NCI-H2196 treated with DMSO at 0.1 percent for 48 hours (cell line): Measurements from ENCODE around the gene CNIH3.

Experiments used
- DNase-seq: peaks from one replicate; lab custom pipeline; 2025; ENCODE audit not compliant: unreplicated experiment; lab: John Stamatoyannopoulos, UW

Gene CNIH3

DNA sequence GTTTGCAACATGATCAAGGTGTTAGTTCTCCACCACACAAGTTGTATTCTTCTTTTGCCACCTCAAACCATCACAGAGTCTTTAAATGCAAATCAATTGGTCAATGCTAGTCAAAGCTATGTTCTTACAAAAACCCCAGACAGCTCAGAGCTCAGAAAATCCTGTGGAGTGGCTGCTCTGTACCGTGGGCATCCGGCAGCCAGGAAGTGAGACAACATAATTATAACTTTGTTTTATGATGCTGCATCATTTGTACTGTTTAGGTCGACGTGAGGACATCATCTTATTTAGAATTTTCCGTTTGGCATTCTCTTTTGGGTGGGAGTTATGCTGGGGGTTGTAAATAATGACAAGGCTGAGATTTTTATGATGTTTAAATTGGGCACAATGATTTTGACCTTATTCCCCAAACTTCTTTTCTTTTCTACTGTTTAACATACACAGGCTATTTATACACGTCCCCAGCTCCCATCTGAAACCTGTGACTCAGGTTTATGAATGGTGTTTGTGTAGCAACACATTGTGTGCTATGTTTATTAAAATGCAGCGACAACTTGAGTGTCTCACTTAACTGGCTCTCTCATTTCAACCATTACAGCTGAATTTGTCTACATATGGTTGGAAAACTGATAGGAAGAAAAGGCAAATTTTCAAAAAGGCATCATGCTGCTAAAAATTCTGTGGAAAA is 124.0 kb downstream of the CNIH3 start:
- no peak for DNase-seq

- DNase-seq: no peak
Observed at GRCh38 chr1:224740685-224741052, 124.6 kb downstream of the CNIH3 start.

DNA sequence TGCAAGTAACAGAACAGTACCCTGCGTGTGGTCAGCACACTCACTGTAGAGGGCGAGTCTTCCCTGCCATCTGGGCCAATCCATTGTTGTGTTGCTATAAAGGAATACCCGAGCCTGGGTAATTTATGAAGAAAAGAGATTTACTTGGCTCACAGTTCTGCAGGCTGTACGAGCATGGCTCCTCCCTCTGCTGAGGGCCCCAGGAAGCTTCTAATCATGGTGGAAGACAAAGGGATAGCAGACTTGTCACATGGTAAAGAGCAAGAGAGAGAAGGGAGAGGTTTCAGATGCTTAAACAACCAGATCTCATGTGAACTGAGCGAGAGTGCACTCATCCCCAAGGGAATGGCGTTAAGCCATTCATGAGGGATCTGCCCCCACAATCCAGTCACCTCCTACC is 126.2 kb downstream of the CNIH3 start:
- no peak for DNase-seq

- DNase-seq: no peak
Observed at GRCh38 chr1:224743608-224744164, 127.6 kb downstream of the CNIH3 start.

DNA sequence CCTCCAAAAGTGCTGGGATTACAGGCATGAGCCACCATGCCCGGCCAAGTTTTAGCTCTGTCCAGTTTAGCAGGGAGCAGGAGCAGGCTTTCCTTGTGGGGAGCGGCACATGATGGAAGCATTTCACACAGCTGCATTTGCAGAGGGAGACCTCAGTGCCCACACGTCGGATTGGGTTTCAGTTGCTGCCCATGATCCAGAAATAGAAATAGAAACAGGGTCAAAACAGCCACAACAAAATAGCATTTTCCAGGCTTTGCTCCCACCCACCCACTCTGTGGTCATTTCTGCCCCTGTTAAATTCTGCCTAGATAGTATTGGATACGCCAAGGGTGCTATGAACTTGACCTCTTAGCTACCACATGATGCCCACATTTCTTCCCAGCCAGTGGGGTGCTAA is 128.4 kb downstream of the CNIH3 start:
- DNase-seq: no peak

GRCh38 chr1:224745394-224745793 is 129.3 kb downstream of the CNIH3 start:
- no peak for DNase-seq

DNA sequence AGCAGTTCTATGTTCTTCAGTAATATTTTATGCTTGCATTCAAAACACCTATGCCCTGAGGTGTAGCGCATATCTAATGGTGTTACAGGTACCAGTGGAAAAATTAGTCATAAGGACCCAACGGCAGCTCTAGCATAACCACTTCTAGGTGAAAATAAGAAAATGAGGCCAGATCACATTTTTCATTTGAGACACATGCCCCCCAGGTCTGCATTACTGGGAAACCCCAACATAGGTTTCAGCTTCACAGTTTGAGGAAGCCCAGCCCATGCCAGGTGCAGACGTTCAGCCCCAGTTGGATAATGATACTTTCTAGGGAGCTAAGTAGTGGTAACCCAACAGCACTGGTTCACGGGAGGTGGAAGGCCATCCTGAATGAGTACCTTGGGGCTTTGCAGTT is 129.8 kb downstream of the CNIH3 start:
- DNase-seq: no peak

DNA sequence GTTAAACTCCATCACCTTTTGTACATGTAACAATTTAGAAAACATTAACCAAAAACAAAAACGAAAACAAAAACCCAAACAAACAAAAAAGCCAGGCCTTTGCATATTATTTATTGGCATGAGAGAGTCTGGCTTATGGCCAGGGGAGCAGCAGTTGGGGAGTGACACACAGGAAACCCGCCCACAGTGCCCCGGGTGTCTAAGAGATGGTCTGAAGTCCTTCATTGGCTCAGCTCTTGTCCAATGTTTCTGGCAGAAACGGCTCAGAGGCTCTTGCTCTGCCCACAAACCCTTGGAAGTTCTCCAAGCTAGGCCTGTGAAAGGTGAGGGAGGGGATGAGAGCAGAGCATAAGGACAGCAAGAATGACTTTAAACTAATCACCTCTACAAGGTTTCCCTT is 131.5 kb downstream of the CNIH3 start:
- DNase-seq: peak; percentile 24

GRCh38 chr1:224749916-224750315 is 133.8 kb downstream of the CNIH3 start:
- DNase-seq: no peak

DNA sequence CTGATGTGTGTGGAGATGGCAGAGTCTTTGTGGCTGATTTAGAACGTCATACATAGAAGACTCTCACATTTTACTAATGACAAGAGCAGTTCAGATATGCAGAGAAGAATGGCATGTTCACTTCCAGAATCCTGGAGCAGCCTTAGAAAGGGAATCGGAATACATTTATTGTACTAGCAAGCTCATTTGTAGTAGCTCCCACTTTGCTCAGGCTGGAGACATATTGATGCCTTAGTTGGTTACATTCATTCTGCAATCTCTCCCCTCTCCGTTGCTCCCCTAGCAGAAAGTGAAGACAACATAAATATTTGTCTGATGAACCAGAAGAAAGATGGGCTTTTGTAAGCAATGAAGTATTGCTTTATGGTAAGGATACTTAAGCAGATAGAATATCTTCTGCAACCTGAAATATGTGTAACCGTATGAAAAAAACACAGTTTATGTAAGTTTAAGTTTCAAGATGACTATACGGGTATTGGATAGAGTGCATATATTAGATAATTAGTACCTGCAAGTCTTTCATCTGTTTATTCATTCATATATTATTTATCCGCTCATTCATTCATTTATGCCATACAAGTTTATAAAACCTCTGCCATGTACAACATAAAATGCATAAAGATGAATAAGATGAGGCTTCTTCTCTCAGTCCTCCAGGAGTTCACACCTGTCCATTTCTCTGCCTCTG is 135.7 kb downstream of the CNIH3 start:
- DNase-seq: no peak

DNA sequence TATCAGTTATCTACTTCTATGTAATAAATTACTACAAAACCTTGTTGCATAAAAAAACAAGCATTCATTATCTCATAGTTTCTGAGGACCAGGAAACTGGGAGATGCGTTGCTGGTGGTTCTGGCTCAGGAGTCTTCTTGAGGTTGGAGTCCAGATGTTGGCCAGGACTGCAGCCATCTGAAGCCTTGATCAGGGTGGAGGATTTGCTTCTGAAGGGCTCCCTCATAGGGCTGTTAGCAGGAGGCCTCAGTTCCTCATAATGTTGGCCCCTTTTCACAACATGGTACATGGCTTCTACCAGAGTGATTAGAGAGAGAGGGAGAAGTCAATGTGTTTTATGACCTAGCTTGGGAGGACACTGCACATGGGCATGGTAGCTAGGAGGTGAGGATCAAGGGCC is 137.4 kb downstream of the CNIH3 start:
- DNase-seq: no peak

DNA sequence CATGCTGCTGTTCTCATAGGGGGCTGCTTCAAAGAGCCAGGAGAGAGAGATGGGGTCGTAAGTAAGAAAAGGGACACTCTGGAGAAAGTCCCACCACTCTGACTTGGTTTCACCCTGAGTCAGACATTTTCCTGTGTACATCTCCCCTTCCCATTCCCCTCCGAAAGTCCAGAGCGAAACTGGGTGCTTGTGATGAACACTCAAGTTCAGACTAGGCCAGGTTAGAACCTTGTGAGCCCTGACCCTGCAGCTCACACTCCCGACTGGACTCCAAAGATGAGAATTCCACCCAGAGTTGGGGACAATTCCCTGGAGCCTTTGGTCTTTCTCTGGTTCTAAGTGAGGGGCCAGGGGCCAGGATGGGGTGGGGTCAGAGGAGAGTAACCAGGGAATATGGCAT is 139.5 kb downstream of the CNIH3 start:
- DNase-seq: no peak

GRCh38 chr1:224757508-224757907 is 141.4 kb downstream of the CNIH3 start:
- no peak for DNase-seq

- no peak for DNase-seq
Observed at GRCh38 chr1:224759135-224759534, 143.0 kb downstream of the CNIH3 start.

GRCh38 chr1:224759681-224760091 is 143.6 kb downstream of the CNIH3 start:
- DNase-seq: no peak

- no peak for DNase-seq
Observed at GRCh38 chr1:224760163-224760562, 144.0 kb downstream of the CNIH3 start.

GRCh38 chr1:224761245-224761644 is 145.1 kb downstream of the CNIH3 start:
- DNase-seq: no peak

GRCh38 chr1:224762046-224762445 is 145.9 kb downstream of the CNIH3 start:
- DNase-seq: no peak

GRCh38 chr1:224762701-224763100 is 146.6 kb downstream of the CNIH3 start:
- no peak for DNase-seq

DNA sequence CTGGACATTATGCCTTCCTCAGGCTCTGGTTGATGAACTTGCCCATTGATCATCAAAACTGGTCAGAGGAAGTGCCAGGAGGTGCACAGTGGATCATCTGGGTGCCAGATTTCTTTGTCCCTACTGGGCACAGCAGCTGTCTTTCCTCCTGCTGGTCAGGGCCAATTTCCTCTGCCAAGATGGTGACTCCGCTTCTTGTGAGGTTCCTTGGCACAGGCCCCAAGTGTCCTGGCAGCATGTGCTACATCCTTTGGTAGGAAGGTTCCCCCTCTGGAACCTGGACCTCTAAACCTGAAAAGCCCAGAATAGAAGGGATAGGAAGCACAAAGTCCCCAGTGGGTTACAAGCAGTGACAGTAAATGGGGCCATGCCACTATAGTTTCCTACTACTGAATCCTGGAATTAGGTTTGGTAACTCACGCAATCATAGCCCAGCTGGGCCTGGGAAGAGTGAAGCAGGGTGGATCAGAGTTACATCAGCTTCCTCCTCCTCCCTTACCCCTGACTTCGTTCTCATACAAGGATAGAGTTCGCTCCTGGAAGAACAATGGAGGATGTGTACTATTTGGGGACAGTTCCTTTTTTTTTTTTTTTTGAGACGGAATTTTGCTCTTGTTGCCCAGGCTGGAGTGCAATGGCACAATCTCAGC is 147.1 kb downstream of the CNIH3 start:
- DNase-seq: no peak

DNA sequence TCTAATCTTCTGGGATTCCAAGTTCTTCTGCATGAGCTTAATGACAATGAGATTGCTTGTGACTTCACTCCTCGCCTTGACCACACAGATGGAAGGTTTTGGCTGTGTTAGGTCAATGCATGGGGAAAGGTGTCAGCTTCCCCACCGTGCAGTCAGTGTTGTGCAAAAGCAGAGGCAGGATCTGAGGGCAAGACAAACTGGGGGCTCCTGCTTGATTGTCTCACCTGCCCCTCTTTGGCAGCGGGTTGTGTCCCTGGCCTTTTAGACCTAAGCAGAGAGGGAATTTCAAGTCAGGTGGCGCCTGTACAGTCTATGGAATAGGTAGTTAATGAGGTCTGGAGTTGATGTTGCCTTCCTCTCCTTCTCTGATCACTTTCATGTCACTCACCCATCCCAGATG is 150.1 kb downstream of the CNIH3 start:
- DNase-seq: no peak

DNA sequence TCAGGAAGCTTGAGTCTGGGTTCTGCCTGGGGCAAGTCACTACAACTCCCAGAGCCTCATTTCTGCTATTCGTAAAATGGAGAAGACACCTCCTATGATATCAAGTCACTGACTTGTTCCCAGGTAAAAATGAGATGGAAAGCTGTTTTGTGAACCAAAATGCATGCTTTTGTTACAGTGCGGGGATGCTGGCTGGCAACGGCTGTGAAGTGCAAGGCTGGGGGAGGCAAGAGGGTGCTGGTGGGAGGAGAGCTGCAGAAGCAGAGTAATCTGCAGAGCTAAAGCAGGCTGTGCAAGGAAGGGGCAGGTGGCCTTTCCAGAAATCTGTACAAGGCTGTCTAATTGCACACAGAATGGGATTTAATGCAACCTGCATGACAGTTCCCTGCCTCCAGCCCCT is 150.9 kb downstream of the CNIH3 start:
- no peak for DNase-seq
